Psoas muscle (tissue), 8 donors: Measurements from ENCODE around the gene PTPN13. TPM values are rescaled to one million over a fixed set of nuclear protein-coding genes. Genes with fewer than 3 reads are reported as not detected.

Experiments used
- ATAC-seq, 4 donors: fragments of 200-7000 bp; cut with Tn5 transposase; one replicate each; pipeline ENCODE4 v1.9.1; 2020; ENCODE audit warnings: moderate library complexity in 3 of 4, mild to moderate bottlenecking in 2 of 4
- DNase-seq, 2 donors: peaks; one replicate each; pipeline ENCODE4 v3.0.0-alpha.2; 2020
- H3K27ac ChIP-seq: fragments of 200-600 bp; one replicate; pipeline ENCODE4 v1.8.0; 2022
- H3K27me3 ChIP-seq, 3 donors: fragments of 200-600 bp in 1 of 3; one replicate each; pipeline versions ENCODE4 v1.6.1 to v1.8.0; 2013 to 2022; ENCODE audit warnings: low read length in 2 of 3, mild to moderate bottlenecking in 2 of 3, moderate library complexity in 1 of 3; ENCODE audit not compliant: insufficient read depth in 3 of 3
- H3K36me3 ChIP-seq, 2 donors: fragments of 200-600 bp in 1 of 2; one replicate each; pipeline versions ENCODE4 v1.6.1 to v1.8.0; 2013 to 2022; ENCODE audit warnings: low read depth in 1 of 2, mild to moderate bottlenecking in 1 of 2, moderate library complexity in 1 of 2; ENCODE audit not compliant: insufficient read depth in 1 of 2
- H3K4me1 ChIP-seq: fragments of 200-600 bp; one replicate; pipeline ENCODE4 v1.8.0; 2022
- H3K4me3 ChIP-seq: fragments of 200-600 bp; one replicate; pipeline ENCODE4 v1.8.0; 2022; ENCODE audit warnings: mild to moderate bottlenecking
- H3K9me3 ChIP-seq: fragments of 200-600 bp; one replicate; pipeline ENCODE4 v1.8.0; 2022
- CTCF ChIP-seq: fragments of 200-600 bp; IDR thresholded peaks from one replicate; pipeline ENCODE4 v1.8.0; 2022; ENCODE audit warnings: antibody characterized with exemption
- WGBS, 3 donors: extraction: QIAGEN DNeasy Blood & Tissue Kit; methylation state at CpG; one replicate each; pipeline versions ENCODE4 v1.1.6 to v1.1.7; 2013; 5-methylcytosine and 5-hydroxymethylcytosine counted together
- intact Hi-C, 2 donors: fragments of 100-400 bp; cut with DNase I; formaldehyde crosslinking; loops; one replicate each; pipeline versions ENCODE4 v1.11.0 to v1.14.2; 2022
- polyA plus RNA-seq, 3 donors: library from polyadenylated mRNA; stranded (reverse); fragments of 200-250 nt; gene quantifications; one replicate each; pipeline ENCODE4 v1.2.3, GENCODE V29; 2013
- total RNA-seq, 4 donors: library from RNA; stranded (reverse); fragmentation: NEBNext Ultra II Directional in 2 of 4; extraction: Animal tissue kit (Norgen Biotek cat#: 25700) in 2 of 4; gene quantifications; one replicate each; pipeline versions ENCODE4 v1.2.1 to v1.2.4, GENCODE V29; 2021 to 2023
- donor health status: healthy with polysubstance abuse.
- donor health status: DM: no; HTN: no; CAD: no; lungs with moderate emphysema.
- donor health status: Bipolar disorder and iron deficiency.
- donor health status: healthy.
- donor health status: DM: yes; HTN: yes; CAD: no.
- donor health status: DM: no; HTN: no; CAD: no.
- donor health status: DM: no; HTN: no; CAD: no.
- donor health status: DM: yes; HTN: yes; CAD: no.

Gene PTPN13
- total and polyA plus RNA-seq, 7 donors = 0.22 to 2.4 (median 0.89) TPM

- TF ChIP-seq CTCF = no peak
- Histone ChIP-seq H3K9me3 (no peaks in the 10 kb centered on the region), H3K4me1 (no peaks in the 10 kb centered on the region), H3K27ac (no peak overlapping the region), H3K4me3 (no peak overlapping the region), H3K36me3 (peaks cover 0 to 17% of the 10 kb centered on the region in 2 donors), H3K27me3 (no peaks in the 10 kb centered on the region)
- intact Hi-C loops = no loop called here
- DNase-seq (no peak), ATAC-seq (no peak)
- WGBS, 3 donors = 56 to 80% (median 71%) methylated on average over 1 of the region's 1 CpG
Observed at GRCh38 chr4:86821151-86821550, 227.0 kb downstream of the PTPN13 start.

DNA sequence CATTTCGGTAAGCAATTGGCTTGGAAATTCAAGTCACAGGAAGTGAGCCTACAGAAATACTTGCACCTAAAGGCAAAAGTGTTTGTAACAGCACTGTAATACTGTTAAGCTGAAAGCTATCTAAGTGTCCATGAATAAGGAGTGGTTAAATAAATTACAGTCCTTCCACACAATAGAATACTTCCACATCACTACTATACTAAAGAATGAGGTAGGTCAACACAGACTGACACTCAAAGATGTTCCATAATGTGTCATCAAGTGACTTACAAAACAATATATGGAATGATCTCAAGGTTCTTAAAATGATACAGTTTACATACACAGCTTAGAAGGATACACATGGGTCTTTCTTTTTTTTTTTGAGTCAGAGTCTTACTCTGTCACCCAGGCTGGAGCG lies 228.0 kb downstream of the PTPN13 start:
- no peak overlapping the region for H3K27ac ChIP-seq
- intact Hi-C loops = no loop called here
- no peak for DNase-seq
- H3K36me3 ChIP-seq = peaks cover 0 to 17% of the 10 kb centered on the region in 2 donors
- no peaks in the 10 kb centered on the region for H3K27me3 ChIP-seq
- no peak for TF ChIP-seq CTCF
- ATAC-seq = no peak
- H3K4me3 ChIP-seq = no peak overlapping the region
- 95 to 98% (median 97%) methylated on average over 2 of the region's 2 CpGs for WGBS, 3 donors
- H3K4me1 ChIP-seq = no peaks in the 10 kb centered on the region
- H3K9me3 ChIP-seq = no peaks in the 10 kb centered on the region

- Histone ChIP-seq H3K27ac (no peak overlapping the region), H3K4me3 (no peak overlapping the region), H3K4me1 (no peaks in the 10 kb centered on the region), H3K36me3 (peaks cover 0 to 28% of the 10 kb centered on the region in 2 donors), H3K27me3 (no peaks in the 10 kb centered on the region), H3K9me3 (no peaks in the 10 kb centered on the region)
- DNase-seq = no peak
- WGBS, 3 donors = 82 to 86% (median 83%) methylated on average over 3 of the region's 3 CpGs
- no peak for ATAC-seq
- no peak for TF ChIP-seq CTCF
- intact Hi-C loops = no loop called here
Observed at GRCh38 chr4:86825511-86825910, 231.4 kb downstream of the PTPN13 start.

- ATAC-seq (no peak), DNase-seq (peak in 1 of 2 donors; percentile 26)
- no peaks in the 10 kb centered on the region for H3K9me3 ChIP-seq
- no peak overlapping the region for H3K27ac ChIP-seq
- no peaks in the 10 kb centered on the region for H3K27me3 ChIP-seq
- H3K4me3 ChIP-seq = no peak overlapping the region
- WGBS, 3 donors = 75 to 83% (median 82%) methylated on average over 5 of the region's 5 CpGs
- H3K4me1 ChIP-seq = no peaks in the 10 kb centered on the region
- H3K36me3 ChIP-seq = peaks cover 0 to 11% of the 10 kb centered on the region in 2 donors
- no peak for TF ChIP-seq CTCF
- intact Hi-C loops = no loop called here
Observed at GRCh38 chr4:86831262-86832130, 237.4 kb downstream of the PTPN13 start.

GRCh38 chr4:86833615-86834014 lies 239.5 kb downstream of the PTPN13 start:
- intact Hi-C loops = no loop called here
- Histone ChIP-seq H3K4me1 (no peaks in the 10 kb centered on the region), H3K36me3 (peaks cover 0 to 5% of the 10 kb centered on the region in 2 donors), H3K9me3 (no peaks in the 10 kb centered on the region), H3K27ac (no peak overlapping the region), H3K27me3 (no peaks in the 10 kb centered on the region), H3K4me3 (no peak overlapping the region)
- DNase-seq (no peak), ATAC-seq (no peak)
- no peak for TF ChIP-seq CTCF
- WGBS, 3 donors = 90 to 94% (median 92%) methylated on average over 1 of the region's 1 CpG
